DND-41 (cell line): ENCODE measurements around the gene TXNRD1.

Experiments
- CTCF ChIP-seq: IDR thresholded peaks from 2 replicates; pipeline ENCODE4 v1.5.1; 2012; ENCODE audit warnings: borderline replicate concordance, low read length, moderate library complexity, mild to moderate bottlenecking; ENCODE audit not compliant: poor library complexity, severe bottlenecking; ENCODE audit errors: extremely low read depth
- EZH2 ChIP-seq: IDR thresholded peaks from 3 replicates; pipeline ENCODE4 v1.6.1; 2012; ENCODE audit warnings: borderline replicate concordance, low read depth, mild to moderate bottlenecking, moderate library complexity, low read length, inconsistent platforms; ENCODE audit not compliant: severe bottlenecking

- TF ChIP-seq CTCF: no peak
- TF ChIP-seq EZH2: no peak
These were observed 70.3 kb downstream of the TXNRD1 start for GRCh38 chr12:104285740-104286515.
